Measurements from ENCODE around the gene FBXW5. TPM values are rescaled to one million over a fixed set of nuclear protein-coding genes. Genes with fewer than 3 reads are reported as not detected.

Gene FBXW5
- total RNA-seq, 4 donors from 2014 or later, result 294 to 820 (median 446) TPM

DNA sequence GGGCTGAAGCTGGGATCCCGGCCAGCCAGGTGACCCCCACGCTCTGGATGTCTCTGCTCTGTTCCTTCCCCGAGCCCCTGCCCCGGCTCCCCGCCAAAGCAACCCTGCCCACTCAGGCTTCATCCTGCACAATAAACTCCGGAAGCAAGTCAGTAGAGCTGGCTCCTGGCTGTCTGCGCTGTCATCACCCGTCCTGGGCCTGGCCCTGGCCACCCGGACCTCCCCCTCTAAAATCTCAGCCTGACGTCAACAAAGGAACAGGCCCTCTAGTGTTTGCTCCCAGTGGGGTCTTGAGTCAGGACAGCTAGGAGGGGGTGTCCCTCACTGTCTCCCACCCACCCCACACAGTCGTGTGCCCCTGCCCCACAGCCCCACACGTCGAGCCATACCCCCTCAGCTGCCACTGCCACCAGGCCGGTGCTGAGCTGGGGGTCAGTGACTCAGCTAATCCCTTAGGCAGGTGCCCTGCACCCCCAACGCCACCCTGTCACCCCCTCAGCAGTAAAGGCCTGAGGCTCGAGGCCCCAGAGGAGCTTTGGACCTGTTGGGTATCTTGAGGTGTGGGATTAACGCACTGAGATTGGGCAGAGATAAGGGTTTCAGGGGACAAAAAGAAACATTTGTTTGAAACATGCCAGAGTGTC is 37.2 kb upstream of the FBXW5 start:
- intact Hi-C loops (cut with DNase I; ENCODE audit: low total_unique reads) (no loop called here), in situ Hi-C loops (cut with MboI; ENCODE audit: low pct_ligation_motif_present in 1 of 4, low pct_unique_long_range_greater_than_20kb in 1 of 4, low sequenced_read_pairs in 3 of 4) (no loop called here)
- H3K4me1 ChIP-seq, result peaks cover 0 to 13% (median 8%) of the 10 kb centered on the region in 4 donors
- no peaks in the 10 kb centered on the region for H3K36me3 ChIP-seq
- no peak for DNase-seq
- peaks cover 43% of the 10 kb centered on the region for H3K27me3 ChIP-seq
- no peaks in the 10 kb centered on the region for H3K9me3 ChIP-seq
- WGBS, 2 donors (ENCODE audit: low coverage in 1 of 2), result 55 to 80% methylated on average over 1 to 14 of the region's 17 CpGs
- H3K4me3 ChIP-seq, result no peak overlapping the region
- no peak for TF ChIP-seq POLR2AphosphoS5 (IDR thresholded peaks at IDR 0.05)
- TF ChIP-seq POLR2A (IDR thresholded peaks at IDR 0.05), result no peak
- TF ChIP-seq, protein P1, sequence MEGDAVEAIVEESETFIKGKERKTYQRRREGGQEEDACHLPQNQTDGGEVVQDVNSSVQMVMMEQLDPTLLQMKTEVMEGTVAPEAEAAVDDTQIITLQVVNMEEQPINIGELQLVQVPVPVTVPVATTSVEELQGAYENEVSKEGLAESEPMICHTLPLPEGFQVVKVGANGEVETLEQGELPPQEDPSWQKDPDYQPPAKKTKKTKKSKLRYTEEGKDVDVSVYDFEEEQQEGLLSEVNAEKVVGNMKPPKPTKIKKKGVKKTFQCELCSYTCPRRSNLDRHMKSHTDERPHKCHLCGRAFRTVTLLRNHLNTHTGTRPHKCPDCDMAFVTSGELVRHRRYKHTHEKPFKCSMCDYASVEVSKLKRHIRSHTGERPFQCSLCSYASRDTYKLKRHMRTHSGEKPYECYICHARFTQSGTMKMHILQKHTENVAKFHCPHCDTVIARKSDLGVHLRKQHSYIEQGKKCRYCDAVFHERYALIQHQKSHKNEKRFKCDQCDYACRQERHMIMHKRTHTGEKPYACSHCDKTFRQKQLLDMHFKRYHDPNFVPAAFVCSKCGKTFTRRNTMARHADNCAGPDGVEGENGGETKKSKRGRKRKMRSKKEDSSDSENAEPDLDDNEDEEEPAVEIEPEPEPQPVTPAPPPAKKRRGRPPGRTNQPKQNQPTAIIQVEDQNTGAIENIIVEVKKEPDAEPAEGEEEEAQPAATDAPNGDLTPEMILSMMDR (IDR thresholded peaks at IDR 0.05), result no peak
- no peak for TF ChIP-seq EP300 (IDR thresholded peaks at IDR 0.05; ENCODE audit: low read depth)
- H3K27ac ChIP-seq, result no peak overlapping the region

DNA sequence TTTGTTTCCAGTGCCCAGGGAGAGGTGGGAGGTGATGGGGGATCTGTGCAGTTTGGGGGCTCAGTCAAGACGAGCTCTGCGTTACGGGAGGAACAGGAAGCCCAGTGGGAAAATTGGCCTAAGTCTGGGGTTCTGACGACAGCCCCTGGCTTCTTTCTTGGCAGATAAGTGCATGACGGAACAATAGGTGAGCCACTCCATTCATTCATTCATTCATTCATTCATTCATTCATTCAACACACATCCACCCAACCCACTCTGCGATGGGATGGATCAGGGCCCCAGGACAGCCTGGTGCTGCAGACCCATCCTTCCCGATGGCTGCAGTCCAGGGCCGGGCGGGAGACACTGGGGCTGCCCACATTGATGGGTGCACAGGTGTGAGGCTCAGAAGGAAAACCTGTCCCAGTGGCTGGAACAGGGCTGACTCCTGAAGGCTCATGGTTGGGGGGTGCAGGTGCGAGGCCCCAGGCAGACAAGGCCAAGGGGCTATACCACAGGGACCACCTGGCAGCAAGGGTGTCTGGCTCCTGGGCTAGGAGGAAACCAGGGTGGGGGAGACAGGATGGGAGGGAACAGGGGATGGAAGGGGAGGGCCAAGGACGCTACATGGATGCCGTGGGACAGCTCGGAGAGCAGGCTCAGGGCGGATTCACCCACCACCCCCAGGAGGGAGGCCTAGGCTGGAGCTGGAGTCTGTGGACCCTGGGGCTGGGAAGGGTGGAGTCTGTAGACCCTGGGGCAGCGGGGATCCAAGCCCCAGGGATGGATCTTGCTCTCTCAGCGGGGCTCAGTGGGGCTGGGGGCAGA is 36.3 kb upstream of the FBXW5 start:
- no peak for DNase-seq
- H3K36me3 ChIP-seq, result no peaks in the 10 kb centered on the region
- peaks cover 0 to 13% (median 8%) of the 10 kb centered on the region in 4 donors for H3K4me1 ChIP-seq
- H3K27me3 ChIP-seq, result peaks cover 34% of the 10 kb centered on the region
- H3K4me3 ChIP-seq, result no peak overlapping the region
- intact Hi-C loops (cut with DNase I; ENCODE audit: low total_unique reads) (no loop called here), in situ Hi-C loops (cut with MboI; ENCODE audit: low pct_ligation_motif_present in 1 of 4, low pct_unique_long_range_greater_than_20kb in 1 of 4, low sequenced_read_pairs in 3 of 4) (no loop called here)
- H3K27ac ChIP-seq, result no peak overlapping the region
- no peak for TF ChIP-seq POLR2AphosphoS5 (IDR thresholded peaks at IDR 0.05)
- no peak for TF ChIP-seq POLR2A (IDR thresholded peaks at IDR 0.05)
- TF ChIP-seq, protein P1 (IDR thresholded peaks at IDR 0.05), result no peak
- no peak for TF ChIP-seq EP300 (IDR thresholded peaks at IDR 0.05; ENCODE audit: low read depth)
- WGBS, 2 donors (ENCODE audit: low coverage in 1 of 2), result 87% methylated on average over 9 to 14 of the region's 16 CpGs
- H3K9me3 ChIP-seq, result no peaks in the 10 kb centered on the region

DNA sequence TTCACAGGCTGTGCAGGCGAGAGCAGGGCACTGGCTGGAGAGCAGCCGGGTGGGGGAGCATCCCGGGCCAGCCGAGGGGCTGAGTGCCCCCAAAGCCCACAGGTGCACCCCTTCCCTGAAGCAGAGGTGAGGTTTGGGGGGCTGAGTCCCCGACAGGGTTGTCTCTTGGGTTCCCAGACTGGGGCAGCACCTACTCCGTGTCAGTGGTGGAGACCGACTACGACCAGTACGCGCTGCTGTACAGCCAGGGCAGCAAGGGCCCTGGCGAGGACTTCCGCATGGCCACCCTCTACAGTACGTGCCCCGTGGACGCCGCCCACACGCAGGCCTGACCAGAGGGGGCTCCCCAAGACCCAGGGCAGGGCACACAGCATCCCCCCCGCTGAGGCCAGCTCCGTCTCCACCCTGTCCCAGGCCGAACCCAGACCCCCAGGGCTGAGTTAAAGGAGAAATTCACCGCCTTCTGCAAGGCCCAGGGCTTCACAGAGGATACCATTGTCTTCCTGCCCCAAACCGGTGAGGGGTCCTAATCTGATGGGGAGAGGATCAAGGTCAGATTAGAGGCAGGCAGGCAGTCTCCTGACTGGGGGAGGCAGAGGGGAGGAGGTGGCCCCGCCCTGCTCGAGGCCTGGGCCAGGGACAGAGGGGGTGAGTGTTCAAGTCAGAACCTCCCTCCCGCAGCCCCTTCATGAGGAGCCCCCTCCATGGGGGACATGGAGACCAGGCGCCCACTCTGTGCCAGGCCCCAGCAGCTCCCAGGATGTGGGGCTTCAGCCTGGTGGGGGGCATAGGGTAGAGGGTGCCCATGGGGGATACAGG is 35.4 kb upstream of the FBXW5 start:
- DNase-seq, result no peak
- H3K27ac ChIP-seq, result no peak overlapping the region
- peaks cover 25% of the 10 kb centered on the region for H3K27me3 ChIP-seq
- H3K9me3 ChIP-seq, result no peaks in the 10 kb centered on the region
- H3K4me1 ChIP-seq, result peaks cover 0 to 17% (median 8%) of the 10 kb centered on the region in 4 donors
- 71 to 79% methylated on average over 4 to 26 of the region's 26 CpGs for WGBS, 2 donors (ENCODE audit: low coverage in 1 of 2)
- TF ChIP-seq POLR2AphosphoS5 (IDR thresholded peaks at IDR 0.05), result no peak
- TF ChIP-seq, protein P1 (IDR thresholded peaks at IDR 0.05), result no peak
- TF ChIP-seq POLR2A (IDR thresholded peaks at IDR 0.05), result no peak
- no peak for TF ChIP-seq EP300 (IDR thresholded peaks at IDR 0.05; ENCODE audit: low read depth)
- H3K36me3 ChIP-seq, result no peaks in the 10 kb centered on the region
- in situ Hi-C loops (cut with MboI; ENCODE audit: low pct_ligation_motif_present in 1 of 4, low pct_unique_long_range_greater_than_20kb in 1 of 4, low sequenced_read_pairs in 3 of 4), result no loop called here
- intact Hi-C loops (cut with DNase I; ENCODE audit: low total_unique reads), result no loop called here
- H3K4me3 ChIP-seq, result no peak overlapping the region

All from transverse colon (tissue), 4 donors.